Measurements from ENCODE around the gene ZNF608.

GRCh38 chr5:124697501-124697900 lies 48.9 kb downstream of the ZNF608 start:
- no peak for TF ChIP-seq POLR2A (IDR thresholded peaks at IDR 0.05; ENCODE audit: low read depth)
- TF ChIP-seq CTCF (IDR thresholded peaks at IDR 0.05): no peak
- peak in 1 of 2 donors; percentile 60 for TF ChIP-seq POLR2AphosphoS5 (IDR thresholded peaks at IDR 0.05)
